Measurements from ENCODE around the gene RAD18. TPM values are rescaled to one million over a fixed set of nuclear protein-coding genes. Genes with fewer than 3 reads are reported as not detected.

The RAD18 gene
- total RNA-seq, 2 experiments from 2014 or later, result 44.5 to 45.4 TPM

- CTCF ChIA-PET, result no interaction called here
- H3K9me3 Mint-ChIP-seq, result no peaks in the 10 kb centered on the region
- no peak overlapping the region for H3K27ac Mint-ChIP-seq
Measured at GRCh38 chr3:8885536-8886316, 77.5 kb downstream of the RAD18 start.

GRCh38 chr3:8884630-8885290, 78.5 kb downstream of the RAD18 start:
- H3K27me3 Mint-ChIP-seq (ENCODE audit: low read depth), result no peaks in the 10 kb centered on the region
- DNase-seq, result no peak
- CTCF ChIA-PET, result no interaction called here
- no peaks in the 10 kb centered on the region for H3K9me3 Mint-ChIP-seq
- H3K27ac Mint-ChIP-seq, result no peak overlapping the region
- intact Hi-C loops (cut with micrococcal nuclease), result no loop called here
- peaks cover 53% of the 10 kb centered on the region for H3K36me3 Mint-ChIP-seq (ENCODE audit: low read depth)
- no peak overlapping the region for H3K4me3 Mint-ChIP-seq
- H3K4me1 Mint-ChIP-seq (ENCODE audit: low read depth), result no peaks in the 10 kb centered on the region

More at GRCh38 chr3:8885536-8886316, 77.5 kb downstream of the RAD18 start:
- H3K27me3 Mint-ChIP-seq (ENCODE audit: low read depth), result no peaks in the 10 kb centered on the region
- no peak overlapping the region for H3K4me3 Mint-ChIP-seq
- intact Hi-C loops (cut with micrococcal nuclease), result no loop called here
- H3K4me1 Mint-ChIP-seq (ENCODE audit: low read depth), result no peaks in the 10 kb centered on the region
- H3K36me3 Mint-ChIP-seq (ENCODE audit: low read depth), result peaks cover 46% of the 10 kb centered on the region
- no peak for DNase-seq

DNA sequence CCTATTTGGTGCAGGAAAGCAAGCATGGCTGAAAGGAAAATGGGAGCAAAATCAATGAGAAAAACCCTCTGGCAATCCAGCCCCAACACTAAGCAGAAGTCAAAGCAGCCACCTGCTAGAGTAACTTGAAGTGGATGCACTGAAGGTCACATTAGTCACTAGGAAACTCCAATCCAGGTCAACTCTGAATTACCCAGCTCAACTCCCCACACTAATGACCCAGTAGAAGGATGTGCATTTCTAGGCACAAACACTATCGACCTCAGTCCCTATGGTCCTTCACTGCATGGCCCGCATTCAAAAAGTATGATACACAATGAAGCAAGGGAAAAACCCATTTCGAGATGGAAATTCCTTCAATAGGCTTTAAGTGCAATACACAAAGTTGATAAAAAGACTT, 80.6 kb downstream of the RAD18 start:
- no peak overlapping the region for H3K27ac Mint-ChIP-seq

DNA sequence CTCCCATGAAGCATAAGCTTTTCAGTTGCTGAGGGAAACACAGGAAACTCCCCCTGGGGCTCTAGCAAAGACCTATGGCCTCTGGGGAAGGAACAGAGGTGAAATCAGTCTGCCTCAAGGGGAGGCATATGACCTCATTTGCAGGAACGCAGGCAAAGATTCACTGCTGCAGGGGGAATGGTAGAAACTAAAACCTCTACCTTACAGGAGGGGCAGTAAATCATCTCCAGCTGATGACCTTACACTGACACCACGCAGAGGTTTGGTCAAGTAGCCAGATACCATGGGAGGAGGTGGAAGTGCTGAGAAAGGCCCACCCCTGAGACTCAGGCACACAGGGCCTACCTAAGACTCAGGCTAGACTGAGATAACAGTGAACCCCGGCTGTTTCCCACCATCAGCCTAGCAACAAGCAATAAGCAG, 81.1 kb downstream of the RAD18 start:
- intact Hi-C loops (cut with micrococcal nuclease), result no loop called here
- Mint-ChIP-seq H3K27me3 (ENCODE audit: low read depth) (no peaks in the 10 kb centered on the region), H3K9me3 (no peaks in the 10 kb centered on the region), H3K27ac (no peak overlapping the region), H3K4me3 (no peak overlapping the region), H3K4me1 (ENCODE audit: low read depth) (no peaks in the 10 kb centered on the region), H3K36me3 (ENCODE audit: low read depth) (peaks cover 59% of the 10 kb centered on the region)
- DNase-seq, result no peak
- CTCF ChIA-PET, result interaction anchor here (0.7 to 1.2 kb wide), 2 partner anchors 15 to 420 kb away, joined by 3 to 4 read pairs; no protein-coding TSS in a partner anchor

More for the DNA sequence above, 80.6 kb downstream of the RAD18 start:
- H3K4me1 Mint-ChIP-seq (ENCODE audit: low read depth), result no peaks in the 10 kb centered on the region
- peaks cover 56% of the 10 kb centered on the region for H3K36me3 Mint-ChIP-seq (ENCODE audit: low read depth)
- no peaks in the 10 kb centered on the region for H3K9me3 Mint-ChIP-seq
- intact Hi-C loops (cut with micrococcal nuclease), result no loop called here
- no peak overlapping the region for H3K4me3 Mint-ChIP-seq
- CTCF ChIA-PET, result interaction anchor here (0.7 kb wide), 1 partner anchor 420 kb away, joined by 3 read pairs; no protein-coding TSS in a partner anchor
- no peaks in the 10 kb centered on the region for H3K27me3 Mint-ChIP-seq (ENCODE audit: low read depth)
- DNase-seq, result no peak

GRCh38 chr3:8879347-8879944, 83.8 kb downstream of the RAD18 start:
- no peaks in the 10 kb centered on the region for H3K4me1 Mint-ChIP-seq (ENCODE audit: low read depth)
- peaks cover 52% of the 10 kb centered on the region for H3K36me3 Mint-ChIP-seq (ENCODE audit: low read depth)
- DNase-seq, result no peak
- H3K27me3 Mint-ChIP-seq (ENCODE audit: low read depth), result no peaks in the 10 kb centered on the region
- H3K9me3 Mint-ChIP-seq, result no peaks in the 10 kb centered on the region
- CTCF ChIA-PET, result no interaction called here
- intact Hi-C loops (cut with micrococcal nuclease), result no loop called here
- H3K4me3 Mint-ChIP-seq, result no peak overlapping the region
- H3K27ac Mint-ChIP-seq, result no peak overlapping the region

- Mint-ChIP-seq H3K27me3 (ENCODE audit: low read depth) (no peaks in the 10 kb centered on the region), H3K36me3 (ENCODE audit: low read depth) (peaks cover 33% of the 10 kb centered on the region), H3K4me3 (no peak overlapping the region), H3K27ac (no peak overlapping the region), H3K4me1 (ENCODE audit: low read depth) (no peaks in the 10 kb centered on the region), H3K9me3 (no peaks in the 10 kb centered on the region)
- CTCF ChIA-PET, result no interaction called here
- intact Hi-C loops (cut with micrococcal nuclease), result no loop called here
- no peak for DNase-seq
Measured at GRCh38 chr3:8875836-8876235, 87.4 kb downstream of the RAD18 start.

DNA sequence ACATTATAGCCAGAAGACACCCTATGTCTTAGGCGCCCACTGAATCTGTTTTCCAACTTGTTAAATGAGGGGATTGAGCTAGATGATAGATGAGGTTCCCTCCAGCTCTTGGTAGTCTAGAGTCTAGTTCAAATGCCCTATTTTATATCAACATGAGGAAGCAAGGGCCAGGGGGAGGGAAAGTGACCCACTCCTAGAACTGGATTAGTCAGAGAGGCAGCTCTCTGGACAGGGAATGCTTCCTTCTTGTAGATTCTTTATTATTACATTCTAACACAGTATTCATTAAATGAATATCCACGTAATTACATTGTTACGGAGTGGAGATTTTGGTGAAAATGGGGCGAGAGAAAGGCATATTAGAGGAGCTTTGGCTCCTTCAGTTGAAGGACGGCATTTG, 89.5 kb downstream of the RAD18 start:
- H3K4me1 Mint-ChIP-seq (ENCODE audit: low read depth), result no peaks in the 10 kb centered on the region
- H3K4me3 Mint-ChIP-seq, result no peak overlapping the region
- intact Hi-C loops (cut with micrococcal nuclease), result no loop called here
- no peaks in the 10 kb centered on the region for H3K9me3 Mint-ChIP-seq
- H3K27me3 Mint-ChIP-seq (ENCODE audit: low read depth), result no peaks in the 10 kb centered on the region
- CTCF ChIA-PET, result interaction anchor here (0.7 kb wide), 1 partner anchor 121 kb away, joined by 3 read pairs; no protein-coding TSS in a partner anchor
- peaks cover 18% of the 10 kb centered on the region for H3K36me3 Mint-ChIP-seq (ENCODE audit: low read depth)
- H3K27ac Mint-ChIP-seq, result no peak overlapping the region
- no peak for DNase-seq

DNA sequence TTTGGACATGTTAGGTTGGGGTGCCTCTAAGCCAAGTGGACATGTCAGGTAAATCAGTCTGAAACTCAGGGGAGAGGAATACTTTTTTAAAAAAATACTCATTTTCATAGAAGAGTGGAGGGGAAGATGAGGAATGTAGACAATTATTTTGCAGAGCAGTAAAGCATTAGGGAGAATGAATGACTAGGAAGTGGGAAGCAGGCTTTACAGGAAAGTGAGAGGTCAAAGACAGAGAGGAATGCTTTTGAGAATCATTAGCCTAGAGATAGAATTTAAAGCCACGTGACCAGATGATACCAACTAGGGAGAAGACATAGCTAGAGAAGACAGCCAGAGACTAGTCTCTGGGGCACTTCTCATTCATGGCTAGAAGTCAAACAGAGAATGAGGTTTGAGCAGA, 91.0 kb downstream of the RAD18 start:
- no peak for DNase-seq
- Mint-ChIP-seq H3K27ac (no peak overlapping the region), H3K9me3 (no peaks in the 10 kb centered on the region), H3K27me3 (ENCODE audit: low read depth) (no peaks in the 10 kb centered on the region), H3K4me3 (no peak overlapping the region), H3K4me1 (ENCODE audit: low read depth) (no peaks in the 10 kb centered on the region), H3K36me3 (ENCODE audit: low read depth) (peaks cover 8% of the 10 kb centered on the region)
- CTCF ChIA-PET, result no interaction called here
- intact Hi-C loops (cut with micrococcal nuclease), result no loop called here

DNA sequence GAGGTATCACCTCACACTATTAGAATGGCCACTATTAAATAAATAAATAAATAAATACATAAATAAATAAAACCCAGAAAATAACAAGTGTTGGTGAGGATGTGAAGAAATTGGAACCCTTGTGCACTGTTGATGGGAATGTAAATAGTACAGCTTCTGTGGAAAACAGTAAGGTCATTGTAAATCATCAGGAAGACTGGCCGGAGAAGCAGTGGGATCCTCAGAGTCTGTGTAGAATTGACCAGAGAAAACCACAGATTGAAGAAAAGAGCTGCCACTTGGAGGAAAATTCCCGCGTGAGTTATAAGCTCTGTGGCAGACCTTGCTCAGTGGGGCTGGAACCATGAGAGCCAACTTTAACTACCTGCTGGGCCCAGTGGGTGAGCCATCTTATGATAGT, 92.0 kb downstream of the RAD18 start:
- DNase-seq, result no peak
- CTCF ChIA-PET, result interaction anchor here (0.7 kb wide), 1 partner anchor 42 kb away, joined by 3 read pairs; no protein-coding TSS in a partner anchor
- Mint-ChIP-seq H3K27me3 (ENCODE audit: low read depth) (no peaks in the 10 kb centered on the region), H3K9me3 (no peaks in the 10 kb centered on the region), H3K4me1 (ENCODE audit: low read depth) (no peaks in the 10 kb centered on the region), H3K36me3 (ENCODE audit: low read depth) (no peaks in the 10 kb centered on the region), H3K27ac (no peak overlapping the region), H3K4me3 (no peak overlapping the region)
- intact Hi-C loops (cut with micrococcal nuclease), result no loop called here

- Mint-ChIP-seq H3K27me3 (ENCODE audit: low read depth) (no peaks in the 10 kb centered on the region), H3K4me3 (no peak overlapping the region), H3K36me3 (ENCODE audit: low read depth) (no peaks in the 10 kb centered on the region), H3K27ac (no peak overlapping the region), H3K4me1 (ENCODE audit: low read depth) (no peaks in the 10 kb centered on the region), H3K9me3 (no peaks in the 10 kb centered on the region)
- DNase-seq, result no peak
- intact Hi-C loops (cut with micrococcal nuclease), result no loop called here
- CTCF ChIA-PET, result no interaction called here
Measured at GRCh38 chr3:8870134-8870533, 93.1 kb downstream of the RAD18 start.

- no peaks in the 10 kb centered on the region for H3K27me3 Mint-ChIP-seq (ENCODE audit: low read depth)
- no peaks in the 10 kb centered on the region for H3K36me3 Mint-ChIP-seq (ENCODE audit: low read depth)
- DNase-seq, result no peak
- no peak overlapping the region for H3K4me3 Mint-ChIP-seq
- no peak overlapping the region for H3K27ac Mint-ChIP-seq
- intact Hi-C loops (cut with micrococcal nuclease), result no loop called here
- no peaks in the 10 kb centered on the region for H3K4me1 Mint-ChIP-seq (ENCODE audit: low read depth)
- CTCF ChIA-PET, result no interaction called here
- no peaks in the 10 kb centered on the region for H3K9me3 Mint-ChIP-seq
Measured at GRCh38 chr3:8869613-8870012, 93.7 kb downstream of the RAD18 start.

DNA sequence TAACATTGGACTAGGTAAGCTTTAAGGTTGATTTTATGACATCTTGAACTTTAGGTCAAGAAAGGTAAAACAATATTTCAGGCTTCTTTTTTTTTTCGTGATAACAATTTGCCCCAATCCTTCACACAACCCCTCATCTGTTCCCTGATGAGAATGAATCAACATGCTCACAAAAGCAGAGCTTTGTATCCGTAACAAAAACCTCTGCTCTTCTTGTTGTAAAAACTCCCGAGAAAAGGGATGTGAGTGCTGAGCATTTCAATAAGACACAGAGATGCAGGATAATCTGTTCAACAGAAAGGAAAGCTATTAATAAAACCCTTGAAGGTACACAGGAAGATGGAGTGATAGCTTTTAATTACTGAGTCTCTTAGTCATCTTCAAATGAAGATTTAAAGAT, 94.3 kb downstream of the RAD18 start:
- CTCF ChIA-PET, result interaction anchor here (0.6 kb wide), 1 partner anchor 317 kb away, joined by 3 read pairs; no protein-coding TSS in a partner anchor
- intact Hi-C loops (cut with micrococcal nuclease), result no loop called here
- Mint-ChIP-seq H3K4me1 (ENCODE audit: low read depth) (no peaks in the 10 kb centered on the region), H3K9me3 (no peaks in the 10 kb centered on the region), H3K36me3 (ENCODE audit: low read depth) (no peaks in the 10 kb centered on the region), H3K27me3 (ENCODE audit: low read depth) (no peaks in the 10 kb centered on the region), H3K4me3 (no peak overlapping the region), H3K27ac (no peak overlapping the region)
- no peak for DNase-seq

Data from activated naive CD4-positive, alpha-beta T cell treated with anti-CD3 and anti-CD28 coated beads for 36 hours (primary cell).